Panc1 (cell line): Measurements from ENCODE around the gene SRCIN1.
"Not testable (repeated sequence)": the region's sequence is repeated elsewhere in the genome, so short reads cannot be mapped to it uniquely, and the experiment has no call there.

Experiments used
- CTCF ChIP-seq: fragments of 450-650 bp; IDR thresholded peaks from 2 replicates; pipeline ENCODE4 v1.5.1; 2017; ENCODE audit warnings: mild to moderate bottlenecking
- POLR2AphosphoS5 ChIP-seq: IDR thresholded peaks from 2 replicates; pipeline ENCODE4 v1.6.1; 2012; ENCODE audit warnings: mild to moderate bottlenecking, low read depth, low read length, moderate library complexity
- REST ChIP-seq, 2 experiments: IDR thresholded peaks; 2 replicates each; pipeline ENCODE4 v1.6.1; 2011 to 2012; ENCODE audit warnings: low read depth in 2 of 2, control low read depth in 1 of 2, low read length in 1 of 2, mild to moderate bottlenecking in 1 of 2, moderate library complexity in 1 of 2; ENCODE audit not compliant: insufficient read depth in 1 of 2
- SIN3A ChIP-seq: IDR thresholded peaks from 2 replicates; pipeline ENCODE4 v1.6.1; 2012; ENCODE audit warnings: low read depth, mild to moderate bottlenecking, low read length, moderate library complexity, borderline replicate concordance; ENCODE audit not compliant: insufficient read depth

GRCh38 chr17:38530856-38531255 is 74.9 kb downstream of the SRCIN1 start:
- not testable (repeated sequence) for TF ChIP-seq CTCF; SIN3A; REST (IDR thresholded peaks at IDR 0.05; ENCODE audit: insufficient read depth in 1 of 2, low read depth in 2 of 2, low read length in 1 of 2); POLR2AphosphoS5
